ENCODE data around the gene SH3TC1. TPM values are rescaled to one million over a fixed set of nuclear protein-coding genes. Genes with fewer than 3 reads are reported as not detected.

SH3TC1 gene
- total RNA-seq, 2 experiments from 2014 or later = 11.1 to 18.3 TPM

- CTCF ChIA-PET = interaction anchor here (0.6 to 2.1 kb wide), 15 partner anchors 11 to 318 kb away, joined by 3 to 16 read pairs (median 4); partner anchors contain the start of gene HTRA3
These were observed 43.9 kb downstream of the SH3TC1 start for GRCh38 chr4:8242782-8243560.

GRCh38 chr4:8244001-8244757 is 45.1 kb downstream of the SH3TC1 start:
- no peaks in the 10 kb centered on the region for H3K9me3 Mint-ChIP-seq (ENCODE audit: low read depth)
- no peak overlapping the region for H3K27ac Mint-ChIP-seq
- intact Hi-C loops (cut with DNase I, micrococcal nuclease) = loop anchor here in 1 of 2 experiments (5.0 kb wide), 1 partner anchor 348 kb away; the partner anchor contains the start of gene CPZ
- peaks cover 2% of the 10 kb centered on the region for H3K36me3 Mint-ChIP-seq (ENCODE audit: low read depth)
- no peak for DNase-seq
- ChIA-PET CTCF (interaction anchor here (0.7 to 1.0 kb wide), 3 partner anchors 15 to 185 kb away, joined by 3 to 4 read pairs (median 3); no protein-coding TSS in a partner anchor), POLR2A (no interaction called here)
- ATAC-seq = no peak
- no peaks in the 10 kb centered on the region for H3K27me3 Mint-ChIP-seq
- H3K4me1 Mint-ChIP-seq = peaks cover 3% of the 10 kb centered on the region
- H3K4me3 Mint-ChIP-seq = no peak overlapping the region

More at GRCh38 chr4:8242782-8243560, 43.9 kb downstream of the SH3TC1 start:
- no peak for ATAC-seq
- Mint-ChIP-seq H3K27ac (no peak overlapping the region), H3K4me1 (peaks cover 3% of the 10 kb centered on the region), H3K4me3 (no peak overlapping the region), H3K9me3 (ENCODE audit: low read depth) (no peaks in the 10 kb centered on the region), H3K27me3 (no peaks in the 10 kb centered on the region), H3K36me3 (ENCODE audit: low read depth) (peaks cover 4% of the 10 kb centered on the region)
- POLR2A ChIA-PET = no interaction called here
- intact Hi-C loops (cut with DNase I, micrococcal nuclease) = loop anchor here (1.0 to 5.0 kb wide), 6 partner anchors 66 to 676 kb away; partner anchors contain the start of gene CPZ (in 1 of the 2)
- no peak for DNase-seq

GRCh38 chr4:8244931-8245460 is 45.9 kb downstream of the SH3TC1 start:
- ChIA-PET POLR2A (no interaction called here), CTCF (interaction anchor here (1.0 kb wide), 1 partner anchor 184 kb away, joined by 3 read pairs; no protein-coding TSS in a partner anchor)
- peaks cover 3% of the 10 kb centered on the region for H3K4me1 Mint-ChIP-seq
- intact Hi-C loops (cut with DNase I, micrococcal nuclease) = loop anchor here in 1 of 2 experiments (5.0 kb wide), 1 partner anchor 347 kb away; the partner anchor contains the start of gene CPZ
- H3K27me3 Mint-ChIP-seq = no peaks in the 10 kb centered on the region
- no peak overlapping the region for H3K4me3 Mint-ChIP-seq
- H3K36me3 Mint-ChIP-seq (ENCODE audit: low read depth) = no peaks in the 10 kb centered on the region
- no peaks in the 10 kb centered on the region for H3K9me3 Mint-ChIP-seq (ENCODE audit: low read depth)
- DNase-seq = no peak
- H3K27ac Mint-ChIP-seq = no peak overlapping the region
- ATAC-seq = no peak

- intact Hi-C loops (cut with DNase I, micrococcal nuclease) = no loop called here
- Mint-ChIP-seq H3K4me1 (peaks cover 3% of the 10 kb centered on the region), H3K36me3 (ENCODE audit: low read depth) (no peaks in the 10 kb centered on the region), H3K4me3 (no peak overlapping the region), H3K27ac (no peak overlapping the region), H3K9me3 (ENCODE audit: low read depth) (no peaks in the 10 kb centered on the region), H3K27me3 (no peaks in the 10 kb centered on the region)
- ATAC-seq = no peak
- ChIA-PET CTCF (no interaction called here), POLR2A (no interaction called here)
- no peak for DNase-seq
These were observed 47.1 kb downstream of the SH3TC1 start for GRCh38 chr4:8245884-8246833.

GRCh38 chr4:8247047-8247930 is 48.2 kb downstream of the SH3TC1 start:
- Mint-ChIP-seq H3K9me3 (ENCODE audit: low read depth) (no peaks in the 10 kb centered on the region), H3K27me3 (no peaks in the 10 kb centered on the region), H3K4me1 (no peaks in the 10 kb centered on the region), H3K36me3 (ENCODE audit: low read depth) (no peaks in the 10 kb centered on the region), H3K4me3 (no peak overlapping the region), H3K27ac (no peak overlapping the region)
- no peak for ATAC-seq
- DNase-seq = no peak
- CTCF ChIA-PET = no interaction called here
- POLR2A ChIA-PET = no interaction called here
- intact Hi-C loops (cut with DNase I, micrococcal nuclease) = no loop called here

GRCh38 chr4:8248091-8248490 is 49.0 kb downstream of the SH3TC1 start:
- ATAC-seq = no peak
- CTCF ChIA-PET = no interaction called here
- no peak for DNase-seq
- Mint-ChIP-seq H3K9me3 (ENCODE audit: low read depth) (no peaks in the 10 kb centered on the region), H3K27me3 (no peaks in the 10 kb centered on the region), H3K4me1 (no peaks in the 10 kb centered on the region), H3K36me3 (ENCODE audit: low read depth) (no peaks in the 10 kb centered on the region), H3K4me3 (no peak overlapping the region), H3K27ac (no peak overlapping the region)
- intact Hi-C loops (cut with DNase I, micrococcal nuclease) = no loop called here
- POLR2A ChIA-PET = no interaction called here

GRCh38 chr4:8250227-8250626 is 51.1 kb downstream of the SH3TC1 start:
- no peak overlapping the region for H3K27ac Mint-ChIP-seq
- no peaks in the 10 kb centered on the region for H3K9me3 Mint-ChIP-seq (ENCODE audit: low read depth)
- H3K4me1 Mint-ChIP-seq = no peaks in the 10 kb centered on the region
- ChIA-PET POLR2A (no interaction called here), CTCF (interaction anchor here (0.8 kb wide), 1 partner anchor 141 kb away, joined by 3 read pairs; no protein-coding TSS in a partner anchor)
- intact Hi-C loops (cut with DNase I, micrococcal nuclease) = no loop called here
- H3K27me3 Mint-ChIP-seq = no peaks in the 10 kb centered on the region
- no peak overlapping the region for H3K4me3 Mint-ChIP-seq
- H3K36me3 Mint-ChIP-seq (ENCODE audit: low read depth) = no peaks in the 10 kb centered on the region
- no peak for ATAC-seq
- DNase-seq = no peak

GRCh38 chr4:8250637-8251036 is 51.5 kb downstream of the SH3TC1 start:
- DNase-seq (no peak), ATAC-seq (no peak)
- Mint-ChIP-seq H3K27me3 (no peaks in the 10 kb centered on the region), H3K36me3 (ENCODE audit: low read depth) (no peaks in the 10 kb centered on the region), H3K9me3 (ENCODE audit: low read depth) (no peaks in the 10 kb centered on the region), H3K4me1 (no peaks in the 10 kb centered on the region), H3K27ac (no peak overlapping the region), H3K4me3 (no peak overlapping the region)
- intact Hi-C loops (cut with DNase I, micrococcal nuclease) = no loop called here
- CTCF ChIA-PET = interaction anchor here (0.8 kb wide), 1 partner anchor 141 kb away, joined by 3 read pairs; no protein-coding TSS in a partner anchor
- POLR2A ChIA-PET = no interaction called here

GRCh38 chr4:8251110-8251883 is 52.2 kb downstream of the SH3TC1 start:
- POLR2A ChIA-PET = no interaction called here
- no peak for ATAC-seq

More at GRCh38 chr4:8251110-8251883, 52.2 kb downstream of the SH3TC1 start:
- Mint-ChIP-seq H3K4me1 (no peaks in the 10 kb centered on the region), H3K9me3 (ENCODE audit: low read depth) (no peaks in the 10 kb centered on the region), H3K27me3 (no peaks in the 10 kb centered on the region), H3K4me3 (no peak overlapping the region), H3K36me3 (ENCODE audit: low read depth) (no peaks in the 10 kb centered on the region), H3K27ac (no peak overlapping the region)
- CTCF ChIA-PET = interaction anchor here (0.8 kb wide), 1 partner anchor 140 kb away, joined by 3 read pairs; no protein-coding TSS in a partner anchor
- intact Hi-C loops (cut with DNase I, micrococcal nuclease) = no loop called here
- DNase-seq = no peak
